Activated CD4-positive, CD25-positive, alpha-beta regulatory T cell treated with anti-CD3 and anti-CD28 coated beads, Interleukin-2, amount 50 U/mL, for 24 hours (primary cell): ENCODE data around the gene RAB25.

Source experiments
- ATAC-seq, 2 donors: fragments of 150-1000 bp; cut with Tn5 transposase; one replicate each; pipeline ENCODE4 v1.10.0; 2021; ENCODE audit warnings: mild to moderate bottlenecking in 1 of 2, moderate library complexity in 1 of 2

The RAB25 gene

GRCh38 chr1:156080241-156080862 lies 19.4 kb downstream of the RAB25 start:
- ATAC-seq: no peak

- no peak for ATAC-seq
Observed at GRCh38 chr1:156080863-156081179, 19.9 kb downstream of the RAB25 start.

GRCh38 chr1:156081180-156081916 lies 20.4 kb downstream of the RAB25 start:
- no peak for ATAC-seq

GRCh38 chr1:156081917-156082308 lies 21.0 kb downstream of the RAB25 start:
- ATAC-seq: no peak

- peak; percentile 80 for ATAC-seq
Observed at GRCh38 chr1:156082309-156083091, 21.5 kb downstream of the RAB25 start, which contains the start of gene MEX3A. Gene MEX3A, minus strand, starts transcription at chr1:156082465. Its CDS starts 467 bp downstream, at chr1:156081998.

- ATAC-seq: no peak
Observed at GRCh38 chr1:156083800-156084790, 23.1 kb downstream of the RAB25 start.

GRCh38 chr1:156086256-156086662 lies 25.3 kb downstream of the RAB25 start:
- ATAC-seq: no peak

DNA sequence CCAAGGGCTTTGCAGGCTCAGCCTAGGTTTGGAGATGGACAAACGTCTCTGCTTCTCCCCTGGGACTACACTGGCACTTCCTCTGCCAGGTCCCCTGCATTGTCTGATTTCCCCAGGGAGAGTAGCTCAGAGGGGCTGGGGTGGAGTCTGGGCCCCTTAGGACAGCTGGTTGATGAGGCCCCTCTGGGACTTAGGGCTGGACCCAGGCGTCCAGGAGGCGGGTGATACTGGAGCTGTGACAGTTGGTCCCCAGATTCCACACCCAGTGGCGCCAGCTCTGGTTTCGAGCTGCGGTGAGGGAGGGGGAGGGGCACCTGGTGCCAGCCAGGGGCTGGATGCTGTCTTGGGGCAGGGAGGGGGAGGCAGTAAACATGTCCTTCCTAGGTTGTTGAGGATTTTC lies 28.7 kb downstream of the RAB25 start:
- ATAC-seq: no peak

DNA sequence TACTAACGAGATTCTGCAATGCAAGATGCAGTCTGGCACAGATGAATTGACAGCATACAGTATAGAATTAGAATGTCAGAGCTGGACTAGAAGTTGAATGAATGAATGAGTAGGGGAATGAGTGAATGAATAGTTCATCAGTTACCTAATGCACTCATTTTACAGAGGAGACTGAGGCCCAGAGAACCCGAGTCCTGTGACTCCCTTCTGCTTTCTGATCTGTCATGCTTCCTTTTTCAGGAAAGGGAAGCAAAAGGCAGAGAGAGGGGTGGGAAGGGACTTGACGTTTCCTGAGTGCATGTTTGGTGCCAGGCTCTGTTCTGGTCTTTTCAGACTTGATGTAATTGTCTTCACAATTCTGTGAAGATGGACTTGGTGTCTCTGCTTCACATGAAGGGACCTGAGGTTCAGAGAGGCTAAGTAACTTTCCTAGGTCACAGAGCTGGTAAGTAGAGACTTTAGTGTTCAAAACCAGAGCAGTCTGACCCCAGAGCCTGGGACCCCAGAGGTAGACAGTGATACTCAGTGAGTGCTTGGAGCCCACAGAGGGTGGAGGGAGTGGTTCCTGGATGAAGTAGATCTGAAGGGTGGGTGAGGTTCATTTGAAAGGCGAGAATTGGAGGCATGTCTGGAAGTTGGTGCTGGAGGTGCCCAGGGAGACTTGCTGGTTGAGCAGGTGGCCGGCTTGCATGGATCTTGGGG lies 29.3 kb downstream of the RAB25 start:
- peak in 1 of 2 donors; percentile 15 for ATAC-seq

DNA sequence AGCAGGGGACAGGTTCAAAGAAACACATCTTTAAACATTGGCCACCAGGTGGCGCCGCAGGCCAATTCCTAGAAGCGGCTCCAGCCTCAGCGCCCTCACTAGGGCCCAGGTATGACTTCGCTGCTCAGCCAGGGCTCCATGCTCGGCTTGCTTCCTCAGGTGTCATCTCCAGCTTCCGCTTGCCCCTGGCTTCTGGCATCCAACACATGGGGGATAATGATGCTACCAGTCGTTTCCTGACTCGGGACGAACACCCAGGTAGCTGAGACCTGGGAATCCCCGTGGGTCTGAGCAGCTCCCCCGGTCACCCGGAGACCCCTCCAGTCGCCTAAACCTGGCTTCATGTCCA lies 29.9 kb downstream of the RAB25 start:
- peak; percentile 98 for ATAC-seq

DNA sequence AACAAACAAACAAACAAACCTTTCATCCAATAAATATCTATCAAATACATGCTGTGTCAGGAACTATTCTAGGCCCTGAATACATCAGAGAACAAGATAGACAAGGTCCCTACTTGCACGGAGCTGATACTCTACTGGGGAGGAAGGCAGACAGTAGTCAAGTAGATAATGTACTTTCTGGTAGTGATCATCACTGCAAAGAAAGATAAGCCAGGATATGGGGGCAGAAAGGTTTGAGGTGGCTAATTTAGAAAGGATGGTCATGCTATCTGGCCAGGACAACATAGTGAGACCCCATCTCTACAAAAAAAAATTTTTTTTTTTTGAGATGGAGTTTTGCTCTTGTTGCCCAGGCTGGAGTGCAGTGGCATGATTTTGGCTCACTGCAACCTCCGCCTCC lies 30.6 kb downstream of the RAB25 start:
- ATAC-seq: no peak

DNA sequence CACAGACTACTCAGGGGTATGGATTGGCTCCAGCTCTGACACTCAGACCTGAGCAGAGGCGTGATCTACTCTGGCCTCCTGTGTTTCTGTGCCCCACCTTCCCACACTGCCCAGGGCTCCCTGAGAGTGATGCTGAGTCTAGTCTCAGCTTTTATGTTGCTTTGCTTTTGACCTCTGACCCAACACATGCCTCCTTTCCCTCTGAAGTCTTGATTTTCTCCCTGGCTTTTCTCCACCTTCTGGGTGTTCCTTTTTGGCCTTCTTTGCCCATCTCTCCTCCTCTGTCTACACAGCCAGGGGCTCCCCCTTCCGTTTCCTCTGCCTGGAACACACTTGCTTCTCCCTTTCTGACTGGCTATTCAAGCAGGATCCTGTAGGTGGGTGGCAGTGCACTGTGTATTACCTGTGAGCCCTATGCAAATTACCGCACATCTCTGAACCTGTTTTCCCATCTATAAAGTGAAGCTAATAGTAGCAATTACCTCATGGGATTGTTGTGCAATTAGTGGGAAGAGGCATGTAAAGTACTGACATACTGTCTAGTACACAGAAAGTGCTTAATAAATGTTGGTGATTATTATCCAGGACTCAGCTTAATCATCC lies 35.0 kb downstream of the RAB25 start:
- no peak for ATAC-seq

DNA sequence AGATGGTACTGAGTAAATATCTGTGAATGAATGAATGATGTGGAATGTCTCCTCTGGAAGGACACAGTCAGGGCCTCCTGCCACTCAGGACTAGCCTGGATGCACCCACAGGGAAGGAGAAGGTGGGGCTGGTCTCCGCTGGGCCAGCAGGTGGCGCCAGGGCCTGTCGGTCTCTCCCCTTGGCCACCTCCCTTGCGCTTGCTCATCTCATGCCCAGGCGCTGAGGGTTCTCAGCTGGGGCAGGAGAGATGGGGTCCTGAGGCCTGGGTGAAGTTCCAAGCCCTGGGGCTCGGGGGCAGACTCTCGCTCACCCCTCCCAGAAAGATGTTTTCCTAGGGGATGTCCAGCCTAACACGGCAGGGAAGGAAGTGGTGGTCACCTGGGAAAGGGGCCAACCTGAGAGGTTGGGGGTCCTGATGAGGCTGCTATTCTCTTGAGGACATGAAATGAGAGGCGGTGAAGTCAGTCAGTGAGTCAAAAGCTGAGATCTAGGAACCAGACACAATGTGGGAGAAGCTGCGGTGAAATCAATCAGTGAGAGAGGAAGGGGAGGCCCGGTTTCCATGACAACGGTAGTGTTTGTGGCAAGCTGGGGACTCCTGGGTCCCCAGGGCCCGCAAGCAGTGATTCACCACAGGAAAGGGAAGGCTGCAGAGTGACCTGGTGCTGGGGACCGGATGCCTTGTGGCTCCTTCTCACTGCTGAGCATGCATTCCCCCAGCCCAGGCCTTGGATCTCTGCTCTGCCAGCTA lies 35.9 kb downstream of the RAB25 start:
- ATAC-seq: peak; percentile 79 to 81

GRCh38 chr1:156097499-156098178 lies 36.7 kb downstream of the RAB25 start:
- peak; percentile 21 to 27 for ATAC-seq

- no peak for ATAC-seq
Observed at GRCh38 chr1:156098784-156099183, 37.8 kb downstream of the RAB25 start.

- no peak for ATAC-seq
Observed at GRCh38 chr1:156099282-156099681, 38.3 kb downstream of the RAB25 start.

DNA sequence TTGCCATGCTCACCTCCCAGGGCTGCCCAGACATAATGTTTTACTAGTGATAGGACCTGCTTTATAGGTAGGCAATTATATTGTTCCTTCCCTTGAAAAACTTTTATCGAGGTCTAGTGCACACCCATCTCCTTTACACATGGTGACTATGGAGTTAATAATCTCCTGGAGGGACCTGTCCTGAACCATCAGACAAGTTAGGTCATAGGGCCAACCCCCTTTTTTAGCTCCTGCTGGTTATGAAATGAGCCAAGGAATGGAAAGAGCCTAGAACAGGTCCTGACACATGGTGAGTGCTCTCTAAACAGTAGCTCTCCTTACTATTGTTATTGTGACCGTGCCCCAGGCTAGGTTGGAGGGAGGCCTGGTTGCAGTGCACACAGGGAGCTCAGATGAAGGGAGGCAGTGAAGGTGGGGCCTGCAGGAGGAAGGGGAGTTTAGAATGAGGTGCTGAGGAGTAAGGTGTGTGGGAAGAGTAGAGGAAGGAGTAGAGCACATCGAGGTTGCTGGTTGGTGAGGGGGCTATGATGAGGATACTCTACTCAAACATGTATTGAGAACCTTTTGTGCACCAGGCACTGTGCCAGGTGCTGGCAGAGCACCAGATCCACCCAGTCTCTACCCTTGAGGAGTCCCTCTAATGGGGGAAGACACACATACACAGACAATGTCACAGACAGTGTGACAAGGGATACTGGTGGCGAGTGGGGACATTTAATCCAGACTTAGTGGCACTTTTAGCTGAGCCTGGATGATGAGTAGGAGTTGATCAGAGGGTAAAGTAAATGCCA lies 39.4 kb downstream of the RAB25 start:
- no peak for ATAC-seq

- no peak for ATAC-seq
Observed at GRCh38 chr1:156101880-156102279, 40.9 kb downstream of the RAB25 start.
